Posterior cingulate gyrus (tissue), 11 donors: ENCODE results near the gene CDK3.
"Not testable (repeated sequence)": the region's sequence is repeated elsewhere in the genome, so short reads cannot be mapped to it uniquely, and the experiment has no call there.

Experiments
- DNase-seq, 10 donors: peaks; one replicate each; pipeline versions ENCODE4 v3.0.0 to v3.0.0-alpha.2; 2020 to 2021; ENCODE audit warnings: mixed read lengths in 3 of 10
- intact Hi-C: fragments of 100-400 bp; cut with DNase I; formaldehyde crosslinking; loops from one replicate; pipeline ENCODE4 v1.15.1; 2023

The CDK3 gene

GRCh38 chr17:76032780-76033108 is 32.1 kb downstream of the CDK3 start:
- intact Hi-C loops = no loop called here
- DNase-seq = no peak

- intact Hi-C loops = no loop called here
- peak in 2 of 10 donors; percentile 27 to 53 for DNase-seq
Measured at GRCh38 chr17:76033139-76033538, 32.5 kb downstream of the CDK3 start.

GRCh38 chr17:76034428-76035350 is 34.0 kb downstream of the CDK3 start:
- DNase-seq = peak in 1 of 10 donors; percentile 31
- intact Hi-C loops = no loop called here

- intact Hi-C loops = no loop called here
Measured at GRCh38 chr17:76036497-76037261, 36.0 kb downstream of the CDK3 start.

GRCh38 chr17:76038050-76038449 is 37.4 kb downstream of the CDK3 start:
- intact Hi-C loops = no loop called here
- DNase-seq = no peak

More at GRCh38 chr17:76036497-76037261, 36.0 kb downstream of the CDK3 start:
- peak in 2 of 10 donors; percentile 59 to 77 for DNase-seq

GRCh38 chr17:76039121-76039520 is 38.5 kb downstream of the CDK3 start:
- intact Hi-C loops = no loop called here
- no peak for DNase-seq

DNA sequence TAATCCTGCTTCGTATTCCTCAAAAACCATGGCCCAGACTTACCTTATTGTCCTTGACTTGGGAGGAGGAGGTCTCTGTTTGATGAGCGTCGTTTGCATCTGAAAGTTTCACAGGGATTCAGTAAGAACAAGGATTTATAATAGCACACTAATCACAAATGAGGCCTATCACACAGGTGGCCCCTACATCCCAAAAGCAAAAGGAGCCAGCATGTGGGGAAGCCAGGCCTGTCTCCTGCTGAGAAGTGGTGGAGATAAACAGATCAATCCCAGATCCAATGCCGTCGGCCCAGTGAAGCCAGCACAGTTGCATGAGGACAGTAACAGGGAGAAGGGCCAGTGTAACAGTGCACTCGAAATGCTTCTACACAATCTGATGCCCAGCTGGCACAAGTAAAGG is 39.7 kb downstream of the CDK3 start:
- intact Hi-C loops = no loop called here
- DNase-seq = peak in 1 of 10 donors; percentile 14

GRCh38 chr17:76042868-76043267 is 42.2 kb downstream of the CDK3 start:
- DNase-seq, intact Hi-C loops: not testable (repeated sequence)

GRCh38 chr17:76044475-76045007 is 43.9 kb downstream of the CDK3 start:
- peak in 1 of 10 donors; percentile 68 for DNase-seq
- intact Hi-C loops = not testable (repeated sequence)

GRCh38 chr17:76046064-76046463 is 45.4 kb downstream of the CDK3 start:
- DNase-seq = no peak
- intact Hi-C loops = no loop called here

DNA sequence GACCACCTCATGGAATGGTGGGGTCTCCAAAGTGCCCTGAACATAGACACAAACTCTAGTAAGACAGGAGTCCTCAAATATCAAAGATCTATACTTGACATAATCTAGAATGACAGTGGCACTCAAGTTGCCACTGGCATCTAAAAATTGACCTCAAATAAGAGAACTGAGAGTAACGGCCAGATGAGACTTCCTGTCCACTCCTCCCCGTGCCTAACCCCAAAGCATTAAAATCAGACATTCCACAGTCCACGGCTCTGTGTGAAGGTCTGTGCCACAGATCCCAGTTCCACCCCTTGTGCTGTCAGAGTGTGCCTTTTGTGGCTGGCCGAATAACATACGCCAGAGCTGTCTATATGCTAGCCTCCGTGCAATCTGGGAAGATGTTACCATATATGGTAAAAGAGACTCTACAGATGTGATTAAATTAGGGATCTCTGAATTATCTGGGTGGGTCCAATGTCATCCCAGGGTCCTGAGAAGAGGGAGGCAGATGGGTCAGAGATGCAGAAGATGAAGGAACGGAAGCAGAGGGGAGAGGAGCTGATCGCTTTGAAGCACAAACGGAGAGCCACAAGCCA is 47.5 kb downstream of the CDK3 start:
- intact Hi-C loops = no loop called here
- no peak for DNase-seq

- intact Hi-C loops = no loop called here
- no peak for DNase-seq
Measured at GRCh38 chr17:76048711-76049110, 48.1 kb downstream of the CDK3 start.

DNA sequence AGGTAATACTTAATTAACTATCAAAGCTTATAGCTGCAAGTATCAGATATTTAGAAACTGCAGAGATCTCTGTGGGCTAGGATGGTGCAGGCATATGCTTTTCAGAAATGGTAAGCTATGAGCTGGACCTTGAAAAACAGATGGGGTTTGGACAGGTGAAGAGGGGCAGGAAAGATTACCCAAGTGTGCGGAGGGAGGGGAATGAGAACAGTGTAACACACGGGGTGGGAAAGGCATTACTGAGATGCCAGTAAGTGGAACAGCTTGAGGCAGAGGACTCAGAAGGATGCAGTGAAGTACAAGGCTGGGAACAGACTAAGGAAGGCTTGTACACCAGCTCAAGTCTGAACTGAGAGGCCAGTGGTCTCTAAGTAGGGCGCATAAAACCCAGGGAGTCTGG is 48.6 kb downstream of the CDK3 start:
- intact Hi-C loops = no loop called here

GRCh38 chr17:76049836-76050537 is 49.3 kb downstream of the CDK3 start:
- no peak for DNase-seq
- intact Hi-C loops = no loop called here

More for the DNA sequence above, 48.6 kb downstream of the CDK3 start:
- DNase-seq = no peak

DNA sequence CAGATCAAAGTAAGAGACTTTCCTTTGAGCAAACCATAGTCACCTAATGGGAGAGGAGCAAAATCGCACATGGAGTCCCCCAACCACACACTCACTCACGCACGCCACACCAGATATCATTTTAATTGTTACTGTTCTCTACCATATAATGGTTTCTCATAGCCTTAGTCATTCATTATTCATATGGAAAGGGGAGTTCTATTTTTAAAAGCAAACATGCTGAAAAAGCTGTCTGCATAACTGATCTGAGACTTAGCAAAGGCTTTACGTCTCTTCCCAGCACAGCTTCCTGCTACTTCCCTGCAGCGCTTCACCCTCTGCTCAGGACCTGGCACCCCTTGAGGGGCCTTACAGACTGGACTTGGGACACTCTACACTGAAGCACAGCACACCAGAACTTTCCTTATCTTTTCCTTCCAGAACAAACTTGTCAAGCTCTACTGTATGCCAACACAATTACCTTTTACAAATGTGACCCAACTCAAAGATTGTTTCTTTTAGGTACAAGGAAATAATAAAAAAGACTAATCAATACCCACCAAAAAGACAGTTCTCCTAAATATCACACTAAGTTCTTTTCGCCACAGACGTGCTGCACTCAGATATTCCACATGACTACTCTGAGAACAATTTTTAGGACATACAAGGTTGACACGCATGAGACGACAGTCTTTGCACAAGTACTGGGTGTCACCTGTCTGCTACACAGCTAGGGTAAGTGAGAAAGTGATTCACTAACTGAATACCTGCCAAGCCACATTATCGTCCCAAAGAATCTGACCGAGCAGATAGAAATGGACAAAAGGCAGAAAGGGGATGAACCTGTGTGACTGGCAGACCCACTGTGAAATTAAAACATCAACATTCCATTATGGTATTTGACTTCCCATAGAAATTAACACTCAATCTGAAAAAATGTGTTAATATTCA is 50.1 kb downstream of the CDK3 start:
- no peak for DNase-seq
- intact Hi-C loops = no loop called here

- intact Hi-C loops = no loop called here
- DNase-seq = no peak
Measured at GRCh38 chr17:76051561-76051960, 50.9 kb downstream of the CDK3 start.

GRCh38 chr17:76053246-76054111 is 52.8 kb downstream of the CDK3 start:
- no peak for DNase-seq
- intact Hi-C loops = no loop called here

GRCh38 chr17:76054112-76054476 is 53.4 kb downstream of the CDK3 start:
- intact Hi-C loops = no loop called here
- DNase-seq = no peak
